Measurements from ENCODE around the gene FAM107B.
A peak's percentile ranks its signal among the peaks of the same experiment; 100 is the strongest.

The FAM107B gene

GRCh38 chr10:14571866-14572507 is 202.7 kb downstream of the FAM107B start:
- TF ChIP-seq, protein P1, sequence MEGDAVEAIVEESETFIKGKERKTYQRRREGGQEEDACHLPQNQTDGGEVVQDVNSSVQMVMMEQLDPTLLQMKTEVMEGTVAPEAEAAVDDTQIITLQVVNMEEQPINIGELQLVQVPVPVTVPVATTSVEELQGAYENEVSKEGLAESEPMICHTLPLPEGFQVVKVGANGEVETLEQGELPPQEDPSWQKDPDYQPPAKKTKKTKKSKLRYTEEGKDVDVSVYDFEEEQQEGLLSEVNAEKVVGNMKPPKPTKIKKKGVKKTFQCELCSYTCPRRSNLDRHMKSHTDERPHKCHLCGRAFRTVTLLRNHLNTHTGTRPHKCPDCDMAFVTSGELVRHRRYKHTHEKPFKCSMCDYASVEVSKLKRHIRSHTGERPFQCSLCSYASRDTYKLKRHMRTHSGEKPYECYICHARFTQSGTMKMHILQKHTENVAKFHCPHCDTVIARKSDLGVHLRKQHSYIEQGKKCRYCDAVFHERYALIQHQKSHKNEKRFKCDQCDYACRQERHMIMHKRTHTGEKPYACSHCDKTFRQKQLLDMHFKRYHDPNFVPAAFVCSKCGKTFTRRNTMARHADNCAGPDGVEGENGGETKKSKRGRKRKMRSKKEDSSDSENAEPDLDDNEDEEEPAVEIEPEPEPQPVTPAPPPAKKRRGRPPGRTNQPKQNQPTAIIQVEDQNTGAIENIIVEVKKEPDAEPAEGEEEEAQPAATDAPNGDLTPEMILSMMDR (IDR thresholded peaks at IDR 0.05; ENCODE audit: control insufficient read depth, extremely low read depth, insufficient read depth) = no peak
- no peak overlapping the region for H3K4me3 ChIP-seq (ENCODE audit: low read depth, low read length)
- peak; percentile 100 for DNase-seq (ENCODE audit: low read depth)

GRCh38 chr10:14570800-14571199 is 203.9 kb downstream of the FAM107B start:
- 0 out of 2 replicates have a peak overlapping the region, but pooled peaks have one; percentile 2 for H3K4me3 ChIP-seq (ENCODE audit: low read depth, low read length)
- no peak for DNase-seq (ENCODE audit: low read depth)
- TF ChIP-seq, protein P1 (IDR thresholded peaks at IDR 0.05; ENCODE audit: control insufficient read depth, extremely low read depth, insufficient read depth) = no peak

DNA sequence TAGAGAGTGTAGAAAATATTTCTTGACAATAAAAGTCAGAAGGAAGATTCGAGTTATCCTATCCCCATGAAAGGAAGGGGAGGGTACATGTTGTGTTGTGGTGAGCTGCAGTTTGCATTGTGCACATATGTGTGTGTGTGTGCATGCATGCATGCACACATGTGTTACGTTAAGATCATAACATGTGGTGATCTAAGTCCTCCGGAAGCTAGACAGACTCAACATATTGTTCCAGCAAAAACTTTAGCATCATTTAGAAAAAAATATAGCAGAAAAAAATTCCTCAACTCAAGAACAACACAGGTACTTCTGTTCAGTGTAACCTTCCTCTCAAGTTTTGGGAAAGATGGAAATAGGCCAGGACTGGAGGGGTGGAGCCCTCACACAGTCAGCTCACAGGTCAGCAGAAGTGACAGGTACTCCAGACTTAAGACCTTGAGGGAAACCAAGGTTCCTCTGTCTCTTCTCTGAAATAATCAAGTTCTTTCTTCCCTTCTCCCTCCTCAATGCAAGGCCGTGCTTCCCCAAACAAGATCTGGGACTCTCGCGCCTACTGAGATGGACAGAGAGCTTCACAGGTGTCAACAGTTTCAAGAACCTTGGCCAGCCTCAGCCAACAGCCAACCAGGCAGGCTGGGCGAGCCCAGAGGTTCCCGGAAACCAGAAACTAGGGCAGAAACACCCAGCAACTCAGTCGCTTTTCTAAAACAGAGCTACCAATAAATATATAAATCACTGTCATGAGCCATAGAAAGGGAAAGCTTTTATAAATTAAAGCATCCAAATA is 205.2 kb downstream of the FAM107B start:
- TF ChIP-seq, protein P1 (IDR thresholded peaks at IDR 0.05; ENCODE audit: control insufficient read depth, extremely low read depth, insufficient read depth) = no peak

GRCh38 chr10:14567421-14567820 is 207.3 kb downstream of the FAM107B start:
- H3K4me3 ChIP-seq (ENCODE audit: low read depth, low read length) = no peak overlapping the region
- DNase-seq (ENCODE audit: low read depth) = no peak

More for the DNA sequence above, 205.2 kb downstream of the FAM107B start:
- H3K4me3 ChIP-seq (ENCODE audit: low read depth, low read length) = no peak overlapping the region
- no peak for DNase-seq (ENCODE audit: low read depth)

GRCh38 chr10:14566498-14566897 is 208.2 kb downstream of the FAM107B start:
- H3K4me3 ChIP-seq (ENCODE audit: low read depth, low read length) = no peak overlapping the region
- TF ChIP-seq, protein P1 (IDR thresholded peaks at IDR 0.05; ENCODE audit: control insufficient read depth, extremely low read depth, insufficient read depth) = no peak
- DNase-seq (ENCODE audit: low read depth) = no peak

More at GRCh38 chr10:14567421-14567820, 207.3 kb downstream of the FAM107B start:
- TF ChIP-seq, protein P1 (IDR thresholded peaks at IDR 0.05; ENCODE audit: control insufficient read depth, extremely low read depth, insufficient read depth) = no peak

- TF ChIP-seq, protein P1 (IDR thresholded peaks at IDR 0.05; ENCODE audit: control insufficient read depth, extremely low read depth, insufficient read depth) = no peak
- DNase-seq (ENCODE audit: low read depth) = no peak
- H3K4me3 ChIP-seq (ENCODE audit: low read depth, low read length) = no peak overlapping the region
Observed at GRCh38 chr10:14565199-14565598, 209.5 kb downstream of the FAM107B start.

Measured in LNCaP clone FGC (cell line).